GM21390 (cell line): ENCODE data around the gene RCBTB1.
A peak's percentile ranks its signal among the peaks of the same experiment; 100 is the strongest.
"Not testable (repeated sequence)": the region's sequence is repeated elsewhere in the genome, so short reads cannot be mapped to it uniquely, and the experiment has no call there.

Experiments
- ATAC-seq: cut with Tn5 transposase; IDR thresholded peaks from one replicate; pipeline ENCODE4 v1.9.1; 2021; ENCODE audit not compliant: unreplicated experiment

Gene RCBTB1

GRCh38 chr13:49606747-49607648, 21.6 kb upstream of the RCBTB1 start:
- ATAC-seq: peak; percentile 91

GRCh38 chr13:49604570-49604969, 19.2 kb upstream of the RCBTB1 start:
- ATAC-seq: no peak

GRCh38 chr13:49602615-49603014, 17.3 kb upstream of the RCBTB1 start:
- not testable (repeated sequence) for ATAC-seq

- no peak for ATAC-seq
These were observed 16.6 kb upstream of the RCBTB1 start for GRCh38 chr13:49602005-49602404.

GRCh38 chr13:49597043-49597641, 11.8 kb upstream of the RCBTB1 start:
- no peak for ATAC-seq

GRCh38 chr13:49596221-49596620, 10.9 kb upstream of the RCBTB1 start:
- ATAC-seq: no peak

- ATAC-seq: no peak
These were observed 9.2 kb upstream of the RCBTB1 start for GRCh38 chr13:49594576-49594975.

GRCh38 chr13:49593876-49594275, 8.5 kb upstream of the RCBTB1 start:
- ATAC-seq: not testable (repeated sequence)

GRCh38 chr13:49590714-49591113, 5.4 kb upstream of the RCBTB1 start:
- not testable (repeated sequence) for ATAC-seq

GRCh38 chr13:49587311-49587847, 2.0 kb upstream of the RCBTB1 start:
- ATAC-seq: no peak

GRCh38 chr13:49586717-49587116, 1.4 kb upstream of the RCBTB1 start:
- no peak for ATAC-seq

GRCh38 chr13:49584771-49585182, 581 bp downstream of the RCBTB1 start:
- ATAC-seq: peak; percentile 8

GRCh38 chr13:49580980-49581680, 4.2 kb downstream of the RCBTB1 start:
- ATAC-seq: no peak

- ATAC-seq: no peak
These were observed 5.9 kb downstream of the RCBTB1 start for GRCh38 chr13:49579501-49579900.

- ATAC-seq: no peak
These were observed 13.8 kb downstream of the RCBTB1 start for GRCh38 chr13:49571299-49572240.

GRCh38 chr13:49569993-49570689, 15.2 kb downstream of the RCBTB1 start:
- ATAC-seq: no peak

- ATAC-seq: no peak
These were observed 17.9 kb downstream of the RCBTB1 start for GRCh38 chr13:49567491-49567890.

- no peak for ATAC-seq
These were observed 18.9 kb downstream of the RCBTB1 start for GRCh38 chr13:49566461-49566860.

GRCh38 chr13:49565461-49565860, 19.9 kb downstream of the RCBTB1 start:
- ATAC-seq: not testable (repeated sequence)

GRCh38 chr13:49563516-49563915, 21.8 kb downstream of the RCBTB1 start:
- ATAC-seq: no peak
